Endothelial cell of umbilical vein (primary cell): Measurements from ENCODE around the gene CAMLG.

Experiments used
- CTCF ChIP-seq, 2 donors: IDR thresholded peaks; 1 replicate in 1 of 2; 2 replicates in 1 of 2; pipeline ENCODE4 v1.5.1; 2011; ENCODE audit warnings: low read length in 2 of 2, mild to moderate bottlenecking in 2 of 2, moderate library complexity in 2 of 2, control low read depth in 1 of 2, inconsistent platforms in 1 of 2, low read depth in 1 of 2; ENCODE audit not compliant: insufficient read depth in 1 of 2; ENCODE audit errors: extremely low read depth in 1 of 2
- EZH2 ChIP-seq: IDR thresholded peaks from 2 replicates; pipeline ENCODE4 v1.6.1; 2012; ENCODE audit warnings: borderline replicate concordance, low read depth, mild to moderate bottlenecking, moderate library complexity, low read length, inconsistent platforms; ENCODE audit not compliant: severe bottlenecking
- FOS ChIP-seq: IDR thresholded peaks from 2 replicates; pipeline ENCODE4 v1.6.1; 2011; ENCODE audit warnings: mild to moderate bottlenecking, low read length, moderate library complexity, borderline replicate concordance; ENCODE audit not compliant: insufficient read depth
- JUN ChIP-seq: IDR thresholded peaks from 2 replicates; pipeline ENCODE4 v1.6.1; 2011; ENCODE audit warnings: borderline replicate concordance, low read depth; ENCODE audit not compliant: insufficient read length, insufficient read depth
- MAX ChIP-seq: IDR thresholded peaks from 2 replicates; pipeline ENCODE4 v1.6.1; 2011; ENCODE audit not compliant: insufficient read depth, insufficient read length
- POLR2A ChIP-seq: IDR thresholded peaks from 2 replicates; pipeline ENCODE4 v1.6.1; 2012; ENCODE audit warnings: low read depth, mild to moderate bottlenecking, control low read depth, low read length
- POLR2AphosphoS5 ChIP-seq: IDR thresholded peaks from 2 replicates; pipeline ENCODE4 v1.6.1; 2012; ENCODE audit warnings: low read depth, mild to moderate bottlenecking, control low read depth, low read length, moderate library complexity; ENCODE audit not compliant: insufficient read depth

GRCh38 chr5:134772461-134773125 is 34.2 kb downstream of the CAMLG start:
- TF ChIP-seq POLR2A (no peak), CTCF (IDR thresholded peaks at IDR 0.05; ENCODE audit: extremely low read depth in 1 of 2, insufficient read depth in 1 of 2, low read depth in 1 of 2, low read length in 2 of 2) (no peak), EZH2 (no peak), MAX (no peak), FOS (no peak), POLR2AphosphoS5 (no peak), JUN (no peak)
